Measurements from ENCODE around the gene CHMP4A. TPM values are rescaled to one million over a fixed set of nuclear protein-coding genes. Genes with fewer than 3 reads are reported as not detected.

Gene CHMP4A
- total and polyA plus RNA-seq, 9 of the 15 experiments (the other 6 are each of a cell fraction or from before 2014, with no cell fraction given), result 28.8 to 104 (median 52.7) TPM

- TF ChIP-seq ATF6 (CRISPR knock-in tag; IDR thresholded peaks at IDR 0.05), result no peak
- no peak for TF ChIP-seq ZNF75A (CRISPR knock-in tag; IDR thresholded peaks at IDR 0.05)
- 0 out of 4 replicates have a peak, but pooled peaks of 1 of the 2 experiments have one; percentile 36 for TF ChIP-seq KDM4B (IDR thresholded peaks at IDR 0.05; ENCODE audit: borderline replicate concordance in 2 of 2, low read depth in 1 of 2)
- TF ChIP-seq IRF9 (tag; IDR thresholded peaks at IDR 0.05), result no peak
- TF ChIP-seq PTBP1 (IDR thresholded peaks at IDR 0.05; ENCODE audit: low read depth, low read length), result no peak
- TF ChIP-seq TAF1 (IDR thresholded peaks at IDR 0.05; ENCODE audit: control insufficient read depth, extremely low read depth, insufficient read depth, low read length, severe bottlenecking), result peak; percentile 50
- 0 out of 2 replicates have a peak, but pooled peaks have one; percentile 26 for TF ChIP-seq ZNF592 (IDR thresholded peaks at IDR 0.05)
- TF ChIP-seq NRF1 (conservative IDR thresholded peaks at IDR 0.05 in 1 of 2, IDR thresholded peaks at IDR 0.05 in 1 of 2), result no peak
- no peak for TF ChIP-seq CLOCK (CRISPR knock-in tag; IDR thresholded peaks at IDR 0.05; ENCODE audit: borderline replicate concordance)
- TF ChIP-seq KLF1 (tag; IDR thresholded peaks at IDR 0.05), result no peak
- peak; percentile 76; the same call in 1 of the 2 replicates for TF ChIP-seq CREB3L1 (IDR thresholded peaks at IDR 0.05; ENCODE audit: borderline replicate concordance, low read depth)
Measured at GRCh38 chr14:24232121-24232644, 18.9 kb upstream of the CHMP4A start, which contains the start of gene NEDD8 (continued).

All from K562 (cell line).